Pancreas (tissue), 10 donors: ENCODE results near the gene SAYSD1. TPM values are rescaled to one million over a fixed set of nuclear protein-coding genes. Genes with fewer than 3 reads are reported as not detected.

Experiments used
- ATAC-seq, 4 donors: fragments of 200-7000 bp; cut with Tn5 transposase; one replicate each; pipeline versions ENCODE4 v1.8.0 to v1.9.1; 2020; ENCODE audit warnings: mild to moderate bottlenecking in 4 of 4, moderate library complexity in 4 of 4
- DNase-seq, 6 donors: peaks; one replicate each; pipeline ENCODE4 v3.0.0-alpha.2; 2020
- FAIRE-seq: peaks from 2 replicates; lab custom pipeline; 2012; peaks lifted over from hg19 to GRCh38; lab: Jason Lieb, UNC
- H3K27ac ChIP-seq, 4 donors: fragments of 200-600 bp; sonication (generic); 1 replicate in 3 of 4; 2 replicates in 1 of 4; pipeline versions ENCODE4 v1.5.0 to v1.8.0; 2020
- H3K27me3 ChIP-seq, 4 donors: fragments of 200-600 bp; one replicate each; pipeline ENCODE4 v1.8.0; 2021
- H3K36me3 ChIP-seq, 3 donors: fragments of 200-600 bp; sonication (generic) in 1 of 3; one replicate each; pipeline versions ENCODE4 v1.5.0 to v1.8.0; 2020 to 2021
- H3K4me1 ChIP-seq, 3 donors: fragments of 200-600 bp; one replicate each; pipeline ENCODE4 v1.8.0; 2021
- H3K4me3 ChIP-seq, 4 donors: fragments of 200-600 bp; sonication (generic) in 2 of 4; one replicate each; pipeline versions ENCODE4 v1.5.0 to v1.8.0; 2020 to 2021
- H3K9me3 ChIP-seq, 4 donors: fragments of 200-600 bp; one replicate each; pipeline ENCODE4 v1.8.0; 2021
- CTCF ChIP-seq, 4 donors: fragments of 200-600 bp; sonication (generic) in 3 of 4; IDR thresholded peaks; one replicate each; pipeline versions ENCODE4 v1.5.0 to v1.8.0; 2021; ENCODE audit warnings: antibody characterized with exemption in 4 of 4
- WGBS, 2 donors: extraction: QIAGEN DNeasy Blood & Tissue Kit; methylation state at CpG; one replicate each; pipeline ENCODE4 v1.1.7; 2013; 5-methylcytosine and 5-hydroxymethylcytosine counted together
- intact Hi-C, 3 donors: fragments of 100-400 bp; cut with DNase I; formaldehyde crosslinking; loops; one replicate each; pipeline versions ENCODE4 v1.11.1 to v1.14.2; 2022
- polyA plus RNA-seq, 2 donors: library from polyadenylated mRNA; stranded (reverse); fragments of 200-250 nt; gene quantifications; one replicate each; pipeline ENCODE4 v1.2.3, GENCODE V29; 2013
- total RNA-seq, 6 donors: library from RNA; stranded (reverse); fragmentation: NEBNext Ultra II Directional in 4 of 6; extraction: Animal tissue kit (Norgen Biotek cat#: 25700) in 4 of 6; gene quantifications; one replicate each; pipeline versions ENCODE4 v1.2.1 to v1.2.4, GENCODE V29; 2021 to 2023
- donor health status: healthy with polysubstance abuse.
- donor health status: DM: no; HTN: no; CAD: no; lungs with moderate emphysema.
- donor health status: DM: no; HTN: no; CAD: no.
- donor health status: control.
- donor health status: control.
- donor health status: Bipolar disorder and iron deficiency.
- donor health status: DM: yes; HTN: yes; CAD: no.
- donor health status: DM: no; HTN: no; CAD: no.
- donor health status: DM: no; HTN: no; CAD: no.
- donor health status: DM: yes; HTN: yes; CAD: no.

Gene SAYSD1
- total and polyA plus RNA-seq, 8 donors, result 5.8 to 12.4 (median 8.7) TPM

- peak overlapping the region in 2 of 4 donors; percentile 68 to 75 for H3K4me3 ChIP-seq
- H3K27me3 ChIP-seq, result no peaks in the 10 kb centered on the region
- peak overlapping the region in 1 of 4 donors; percentile 98 for H3K27ac ChIP-seq
- DNase-seq (no peak), FAIRE-seq (no peak), ATAC-seq (no peak)
- intact Hi-C loops, result no loop called here
- peaks cover 6 to 11% (median 6%) of the 10 kb centered on the region in 3 donors for H3K4me1 ChIP-seq
- H3K9me3 ChIP-seq, result no peaks in the 10 kb centered on the region
- TF ChIP-seq CTCF (IDR thresholded peaks at IDR 0.05), result no peak
- 83 to 90% methylated on average over 1 of the region's 1 CpG for WGBS, 2 donors
- peaks cover 0 to 3% (median 3%) of the 10 kb centered on the region in 3 donors for H3K36me3 ChIP-seq
Observed at GRCh38 chr6:39113788-39114187, 1.2 kb downstream of the SAYSD1 start.

GRCh38 chr6:39111280-39111679, 3.7 kb downstream of the SAYSD1 start:
- H3K4me3 ChIP-seq, result no peak overlapping the region
- DNase-seq, result no peak
- H3K4me1 ChIP-seq, result peaks cover 6 to 11% (median 6%) of the 10 kb centered on the region in 3 donors
- peaks cover 0 to 3% (median 3%) of the 10 kb centered on the region in 3 donors for H3K36me3 ChIP-seq
- intact Hi-C loops, result no loop called here
- WGBS, 2 donors, result 80 to 87% methylated on average over 5 of the region's 5 CpGs
- no peak overlapping the region for H3K27ac ChIP-seq
- no peak for ATAC-seq
- TF ChIP-seq CTCF (IDR thresholded peaks at IDR 0.05), result no peak
- no peaks in the 10 kb centered on the region for H3K9me3 ChIP-seq
- no peaks in the 10 kb centered on the region for H3K27me3 ChIP-seq
- FAIRE-seq, result no peak

GRCh38 chr6:39108041-39108839, 6.7 kb downstream of the SAYSD1 start:
- peak in 3 of 4 donors; percentile 36 to 63 (median 53) for ATAC-seq
- intact Hi-C loops, result loop anchor here in 1 of 3 donors (10.0 kb wide), 1 partner anchor 113 kb away; no protein-coding TSS in a partner anchor
- 55 to 62% methylated on average over 7 of the region's 7 CpGs for WGBS, 2 donors

GRCh38 chr6:39107641-39108040, 7.3 kb downstream of the SAYSD1 start:
- intact Hi-C loops, result loop anchor here in 1 of 3 donors (10.0 kb wide), 1 partner anchor 113 kb away; no protein-coding TSS in a partner anchor
- no peak for TF ChIP-seq CTCF (IDR thresholded peaks at IDR 0.05)
- 37 to 40% methylated on average over 2 of the region's 2 CpGs for WGBS, 2 donors
- Histone ChIP-seq H3K9me3 (no peaks in the 10 kb centered on the region), H3K36me3 (peaks cover 0 to 3% (median 3%) of the 10 kb centered on the region in 3 donors), H3K4me1 (no peaks in the 10 kb centered on the region), H3K27me3 (no peaks in the 10 kb centered on the region), H3K27ac (no peak overlapping the region), H3K4me3 (no peak overlapping the region)
- no peak for DNase-seq
- FAIRE-seq, result no peak
- no peak for ATAC-seq

More at GRCh38 chr6:39108041-39108839, 6.7 kb downstream of the SAYSD1 start:
- FAIRE-seq (no peak), DNase-seq (no peak)
- Histone ChIP-seq H3K4me3 (no peak overlapping the region), H3K27ac (no peak overlapping the region), H3K27me3 (no peaks in the 10 kb centered on the region), H3K4me1 (peaks cover 0 to 3% (median 2%) of the 10 kb centered on the region in 3 donors), H3K36me3 (peaks cover 0 to 3% (median 3%) of the 10 kb centered on the region in 3 donors), H3K9me3 (no peaks in the 10 kb centered on the region)
- TF ChIP-seq CTCF (IDR thresholded peaks at IDR 0.05), result no peak
